Measurements from ENCODE around the gene KNTC1.

DNA sequence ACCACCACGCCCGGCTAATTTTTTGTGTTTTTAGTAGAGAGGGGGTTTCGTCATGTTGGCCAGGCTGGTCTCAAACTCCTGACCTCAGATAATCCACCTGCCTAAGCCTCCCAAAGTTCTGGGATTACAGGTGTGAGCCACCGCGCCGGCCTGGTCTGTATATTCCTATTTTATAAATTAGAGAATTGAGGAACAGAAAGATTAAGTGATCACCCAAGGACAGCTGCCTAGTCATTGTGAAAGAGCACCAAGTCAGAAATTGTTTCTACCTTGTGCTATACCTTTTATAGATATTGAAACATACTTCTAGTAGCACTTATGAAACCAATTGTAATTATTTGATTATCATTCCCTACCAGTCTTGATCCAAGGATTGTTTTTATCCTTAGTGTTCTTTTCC lies 1.9 kb downstream of the KNTC1 start:
- TF ChIP-seq POLR2AphosphoS5 (IDR thresholded peaks at IDR 0.05) (no peak), POLR2A (IDR thresholded peaks at IDR 0.05) (no peak)
- TF ChIP-seq, protein P1, sequence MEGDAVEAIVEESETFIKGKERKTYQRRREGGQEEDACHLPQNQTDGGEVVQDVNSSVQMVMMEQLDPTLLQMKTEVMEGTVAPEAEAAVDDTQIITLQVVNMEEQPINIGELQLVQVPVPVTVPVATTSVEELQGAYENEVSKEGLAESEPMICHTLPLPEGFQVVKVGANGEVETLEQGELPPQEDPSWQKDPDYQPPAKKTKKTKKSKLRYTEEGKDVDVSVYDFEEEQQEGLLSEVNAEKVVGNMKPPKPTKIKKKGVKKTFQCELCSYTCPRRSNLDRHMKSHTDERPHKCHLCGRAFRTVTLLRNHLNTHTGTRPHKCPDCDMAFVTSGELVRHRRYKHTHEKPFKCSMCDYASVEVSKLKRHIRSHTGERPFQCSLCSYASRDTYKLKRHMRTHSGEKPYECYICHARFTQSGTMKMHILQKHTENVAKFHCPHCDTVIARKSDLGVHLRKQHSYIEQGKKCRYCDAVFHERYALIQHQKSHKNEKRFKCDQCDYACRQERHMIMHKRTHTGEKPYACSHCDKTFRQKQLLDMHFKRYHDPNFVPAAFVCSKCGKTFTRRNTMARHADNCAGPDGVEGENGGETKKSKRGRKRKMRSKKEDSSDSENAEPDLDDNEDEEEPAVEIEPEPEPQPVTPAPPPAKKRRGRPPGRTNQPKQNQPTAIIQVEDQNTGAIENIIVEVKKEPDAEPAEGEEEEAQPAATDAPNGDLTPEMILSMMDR (IDR thresholded peaks at IDR 0.05), result no peak
